Activated T-cell treated with anti-CD3 and anti-CD28 coated beads, Interleukin-2, amount 50 U/mL, for 1 hour (primary cell): Measurements from ENCODE around the gene BAIAP2L2.

ENCODE experiments used
- DNase-seq: peaks from one replicate; pipeline ENCODE4 v3.0.0-alpha.2; 2020

BAIAP2L2 gene

GRCh38 chr22:38106814-38107578 lies 3.5 kb downstream of the BAIAP2L2 start:
- DNase-seq = no peak

DNA sequence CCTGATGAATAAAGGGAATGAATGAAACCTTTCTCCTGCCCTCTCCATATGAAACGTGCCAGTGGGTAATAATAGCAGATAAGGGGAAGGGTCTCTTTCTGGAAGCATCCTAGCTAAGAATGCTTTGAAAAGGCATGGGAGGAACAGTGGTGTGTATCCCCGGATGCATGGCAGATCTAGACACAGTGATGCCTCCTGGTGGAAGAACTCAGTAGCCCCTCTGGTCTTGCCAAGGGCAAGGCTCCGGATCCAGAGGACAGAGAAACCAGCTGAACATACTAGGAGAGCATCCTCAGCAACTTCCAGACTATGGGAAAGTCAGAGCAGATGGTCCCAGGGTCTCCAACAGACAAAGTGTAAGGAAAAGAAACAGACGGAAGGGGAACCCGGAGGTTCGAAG lies 6.4 kb downstream of the BAIAP2L2 start:
- DNase-seq = no peak

DNA sequence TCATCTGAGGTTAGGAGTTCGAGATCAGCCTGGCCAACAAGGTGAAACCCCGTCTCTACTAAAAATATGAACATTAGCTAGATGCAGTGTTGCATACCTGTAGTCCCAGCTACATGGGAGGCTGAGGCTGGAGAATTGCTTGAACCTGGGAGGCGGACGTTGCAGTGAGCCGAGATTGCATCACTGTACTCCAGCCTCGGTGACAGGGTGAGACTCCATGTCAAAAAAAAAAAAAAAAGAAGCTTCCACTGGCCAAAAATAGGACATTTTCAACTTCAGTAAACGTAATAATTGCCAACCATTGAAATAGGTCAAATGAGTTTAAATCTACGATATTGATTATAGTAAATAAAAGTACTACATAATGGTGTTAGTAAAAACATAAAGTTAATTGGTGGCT lies 6.8 kb downstream of the BAIAP2L2 start:
- no peak for DNase-seq

DNA sequence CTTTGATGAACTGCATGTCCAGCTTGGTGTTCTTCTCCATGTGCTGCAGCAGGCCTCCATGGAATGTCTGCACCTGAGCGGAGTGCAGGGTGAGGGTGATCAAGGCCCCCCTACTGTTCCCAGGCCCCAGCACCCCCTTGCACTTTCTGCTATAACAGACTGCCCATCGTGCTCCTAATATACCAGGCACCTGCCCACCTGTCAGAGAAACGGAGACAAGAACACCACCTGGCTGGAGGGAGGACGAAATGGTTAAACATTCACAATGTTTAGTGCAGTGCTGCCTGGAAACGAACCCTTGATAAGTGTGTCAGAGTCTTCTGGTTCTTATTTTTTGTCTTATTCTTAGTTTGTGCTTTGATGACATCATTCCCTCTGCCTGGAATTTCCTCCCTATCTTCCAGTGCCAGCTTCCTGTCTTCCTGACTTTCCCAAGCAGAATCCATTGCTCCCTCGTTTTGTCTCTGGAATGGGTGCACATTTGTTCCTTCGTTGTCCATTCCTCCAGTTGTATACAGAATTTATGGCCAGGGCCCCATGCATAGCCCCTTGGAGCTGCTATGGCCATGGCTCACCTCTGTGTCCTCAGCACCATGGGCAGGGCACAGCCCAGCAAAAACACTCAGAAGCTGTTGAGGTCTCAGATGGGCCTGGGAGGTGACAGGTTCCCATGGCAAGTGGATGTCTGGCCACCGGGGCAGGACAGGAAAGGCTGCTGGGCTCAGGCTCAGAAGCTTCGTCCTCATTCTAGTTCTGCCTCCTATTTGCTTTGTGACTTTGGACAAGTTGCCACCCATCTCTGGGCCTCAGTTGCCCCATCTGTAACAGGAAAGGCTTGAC lies 11.9 kb downstream of the BAIAP2L2 start:
- DNase-seq = no peak

DNA sequence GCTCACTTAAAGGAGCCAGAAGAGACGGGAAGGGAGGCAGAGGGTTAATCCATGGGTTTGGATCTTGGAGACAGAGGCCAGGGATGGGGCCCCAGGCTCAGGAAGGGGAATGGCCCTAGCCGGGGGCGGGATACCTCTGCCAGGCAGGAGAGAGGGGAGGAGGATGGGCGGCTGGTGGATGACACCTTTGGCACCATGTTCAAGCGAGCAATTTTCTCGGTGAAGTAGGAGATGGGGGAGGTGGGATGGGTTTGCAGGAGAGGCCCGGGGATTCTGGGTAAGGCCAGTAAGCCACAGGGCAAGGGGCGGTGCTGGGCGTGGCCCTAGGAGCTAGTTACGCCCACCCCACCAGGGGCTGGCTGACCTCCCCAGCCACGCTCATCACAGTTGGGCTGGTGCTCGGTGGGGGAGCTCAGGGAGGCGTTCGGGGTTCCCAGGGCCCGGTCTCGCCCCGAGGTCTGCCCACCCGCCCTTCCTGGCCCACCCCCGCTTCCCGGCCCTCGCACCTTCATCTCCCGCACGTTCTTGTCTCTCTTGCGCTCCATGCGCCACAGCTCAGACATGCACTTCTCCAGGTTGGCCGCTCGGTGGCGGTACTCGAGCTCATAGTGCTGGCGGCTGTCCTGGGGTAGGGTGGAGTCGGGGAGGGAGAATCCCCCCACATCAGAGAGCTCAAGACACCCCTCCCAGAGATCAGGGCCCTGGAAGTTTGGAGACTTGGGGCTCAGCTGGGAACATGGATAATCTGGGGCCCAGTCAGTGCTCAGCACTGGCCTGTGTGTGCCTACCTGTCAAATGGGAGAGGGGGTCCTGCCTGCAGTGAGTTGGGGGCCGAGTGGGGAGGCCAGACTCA lies 12.7 kb downstream of the BAIAP2L2 start:
- DNase-seq = no peak

DNA sequence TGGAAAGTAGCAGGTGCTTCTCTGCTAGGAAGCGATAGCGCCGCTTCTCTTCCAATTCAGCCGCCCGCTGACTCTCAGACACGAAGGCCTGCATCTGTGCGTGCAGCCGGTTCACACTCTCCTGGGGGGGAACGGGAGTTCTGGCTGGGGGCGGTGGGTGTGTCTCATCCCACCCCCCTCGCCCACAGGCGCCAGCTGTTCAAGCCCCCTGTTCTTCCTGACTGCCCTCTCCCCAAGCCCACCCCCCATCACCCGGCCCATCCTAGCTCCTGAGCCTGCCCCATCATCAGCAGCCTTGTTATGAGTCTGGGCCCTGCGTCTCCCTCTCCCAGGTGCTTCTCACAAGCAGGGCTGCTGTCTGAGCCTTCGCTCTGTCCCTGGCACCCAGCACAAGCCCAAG lies 13.4 kb downstream of the BAIAP2L2 start:
- no peak for DNase-seq

GRCh38 chr22:38089474-38089851 lies 21.0 kb downstream of the BAIAP2L2 start:
- DNase-seq = no peak

- DNase-seq = no peak
These were observed 21.6 kb downstream of the BAIAP2L2 start for GRCh38 chr22:38088629-38089473.

DNA sequence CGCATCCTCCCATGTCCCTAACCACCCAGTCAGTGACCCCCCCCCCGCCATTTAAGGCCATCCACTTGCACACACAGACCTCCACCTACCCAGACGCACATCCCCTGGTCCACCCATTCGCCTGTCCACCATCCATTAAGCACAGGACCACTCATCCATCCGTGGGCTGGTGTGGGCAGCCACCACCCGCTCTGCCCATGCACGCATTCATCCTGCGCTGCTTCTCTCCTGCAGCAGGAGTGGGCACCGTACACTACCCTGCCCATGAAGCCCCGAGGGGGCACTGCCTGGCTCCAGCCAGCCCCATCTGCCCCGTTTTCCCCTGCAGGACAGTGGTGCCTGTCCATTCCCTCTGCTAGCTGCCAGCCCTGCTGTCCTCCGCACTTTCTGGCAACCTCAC lies 22.6 kb downstream of the BAIAP2L2 start:
- DNase-seq = no peak

DNA sequence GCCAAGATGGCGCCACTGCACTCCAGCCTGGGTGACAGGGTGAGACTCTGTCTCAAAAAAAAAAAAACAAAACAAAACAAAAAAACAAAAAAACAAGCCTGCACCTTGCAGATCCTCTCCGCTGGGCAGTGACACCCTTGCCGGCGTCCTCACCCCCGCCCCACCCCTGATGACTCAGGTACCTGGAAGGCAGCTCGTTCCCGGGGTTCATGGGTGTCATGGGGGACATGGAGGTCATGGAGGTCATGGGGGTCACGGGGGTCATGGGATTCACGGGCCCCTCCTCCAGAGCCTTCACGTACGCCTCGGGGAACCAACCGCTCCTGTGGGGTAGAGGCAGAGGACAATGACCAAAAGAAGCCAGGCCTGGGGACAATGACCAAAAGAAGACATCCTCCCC lies 23.5 kb downstream of the BAIAP2L2 start:
- DNase-seq = no peak

- no peak for DNase-seq
These were observed 24.3 kb downstream of the BAIAP2L2 start for GRCh38 chr22:38086001-38086845.

- DNase-seq = no peak
These were observed 25.0 kb downstream of the BAIAP2L2 start for GRCh38 chr22:38085501-38085900.

GRCh38 chr22:38085056-38085455 lies 25.4 kb downstream of the BAIAP2L2 start:
- DNase-seq = no peak

GRCh38 chr22:38083931-38084631 lies 26.4 kb downstream of the BAIAP2L2 start, which contains the start of gene SLC16A8:
Gene SLC16A8, minus strand, starts transcription at chr22:38084184. Its CDS starts 1,311 bp downstream, at chr22:38082873.
- DNase-seq = no peak

DNA sequence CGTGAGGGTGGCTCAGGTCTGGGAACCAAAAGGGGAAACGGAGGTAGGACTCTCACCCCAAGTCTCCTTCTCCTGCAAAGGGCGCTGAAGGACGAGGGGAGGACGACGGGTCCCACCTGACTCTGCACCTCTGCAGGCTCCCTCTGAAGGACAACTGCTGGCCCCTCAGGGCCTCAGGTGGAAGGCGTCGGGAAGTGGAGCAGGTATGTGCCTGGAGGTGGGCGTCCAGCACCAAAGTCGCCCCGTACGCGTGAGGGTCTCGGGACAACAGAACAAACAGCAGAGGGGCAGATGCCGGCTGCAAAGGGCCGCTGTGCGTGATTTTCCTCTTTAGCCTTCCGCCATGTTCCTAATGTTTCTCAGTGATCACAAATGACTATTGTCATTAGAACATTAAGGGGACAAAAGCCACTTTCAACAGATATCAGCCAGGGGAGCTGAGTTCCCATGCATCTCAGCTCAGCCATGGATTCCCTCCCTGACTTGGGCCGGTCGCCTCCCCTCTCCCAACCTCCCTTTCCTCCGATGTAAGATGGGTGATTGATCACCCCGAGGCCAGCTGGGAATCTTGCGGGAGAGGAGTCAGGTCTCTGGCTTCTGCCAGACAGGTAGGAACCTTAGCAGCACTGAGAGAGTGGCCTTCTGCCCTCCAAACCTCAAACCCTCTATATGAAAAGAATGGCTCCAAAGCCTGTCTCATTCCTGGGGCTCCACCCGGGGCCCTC lies 27.3 kb downstream of the BAIAP2L2 start:
- no peak for DNase-seq

DNA sequence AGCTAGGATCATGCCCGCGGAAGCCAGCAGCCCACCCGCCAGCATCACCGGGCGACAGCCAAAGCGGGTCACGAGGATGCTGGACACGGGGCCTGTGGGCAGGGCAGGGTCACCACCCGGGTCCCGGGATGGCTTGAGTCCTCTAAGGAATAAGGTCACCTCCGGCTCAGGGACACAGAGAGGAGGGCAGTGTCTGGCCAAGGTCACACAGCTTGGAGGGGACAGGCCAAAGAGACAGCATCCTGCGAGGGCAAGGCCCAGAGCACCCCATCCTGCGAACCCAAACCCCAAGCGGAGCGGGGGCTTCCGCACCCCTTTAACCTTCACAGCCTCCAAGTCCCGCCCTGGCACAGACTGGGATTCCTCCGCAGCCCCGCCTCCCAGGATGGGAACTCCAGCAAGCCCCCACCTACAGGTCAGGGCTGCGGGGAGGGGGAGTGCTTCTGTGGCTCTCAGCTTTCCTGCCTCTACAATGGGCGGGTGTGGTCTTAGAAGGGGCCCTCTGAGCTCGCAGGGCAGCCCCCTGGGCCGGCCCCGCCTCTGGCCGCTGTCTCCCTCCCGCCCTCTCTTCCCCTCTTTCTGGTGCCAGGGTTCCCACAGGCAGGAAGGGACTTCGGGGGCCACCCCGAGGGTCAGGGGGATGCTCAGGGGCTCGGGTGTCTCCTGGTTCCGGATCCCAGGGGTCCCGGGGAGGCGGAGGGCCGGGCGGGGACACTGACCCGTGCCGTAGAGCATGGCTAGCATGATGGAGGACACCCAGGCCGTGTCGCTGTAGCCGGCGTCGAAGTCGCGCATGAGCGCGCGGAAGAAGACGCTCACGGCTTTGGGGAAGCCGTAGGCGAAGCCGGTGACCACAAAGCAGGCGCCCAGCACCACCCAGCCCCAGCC lies 28.3 kb downstream of the BAIAP2L2 start:
- DNase-seq = no peak

- no peak for DNase-seq
These were observed 28.9 kb downstream of the BAIAP2L2 start for GRCh38 chr22:38081636-38081940.

DNA sequence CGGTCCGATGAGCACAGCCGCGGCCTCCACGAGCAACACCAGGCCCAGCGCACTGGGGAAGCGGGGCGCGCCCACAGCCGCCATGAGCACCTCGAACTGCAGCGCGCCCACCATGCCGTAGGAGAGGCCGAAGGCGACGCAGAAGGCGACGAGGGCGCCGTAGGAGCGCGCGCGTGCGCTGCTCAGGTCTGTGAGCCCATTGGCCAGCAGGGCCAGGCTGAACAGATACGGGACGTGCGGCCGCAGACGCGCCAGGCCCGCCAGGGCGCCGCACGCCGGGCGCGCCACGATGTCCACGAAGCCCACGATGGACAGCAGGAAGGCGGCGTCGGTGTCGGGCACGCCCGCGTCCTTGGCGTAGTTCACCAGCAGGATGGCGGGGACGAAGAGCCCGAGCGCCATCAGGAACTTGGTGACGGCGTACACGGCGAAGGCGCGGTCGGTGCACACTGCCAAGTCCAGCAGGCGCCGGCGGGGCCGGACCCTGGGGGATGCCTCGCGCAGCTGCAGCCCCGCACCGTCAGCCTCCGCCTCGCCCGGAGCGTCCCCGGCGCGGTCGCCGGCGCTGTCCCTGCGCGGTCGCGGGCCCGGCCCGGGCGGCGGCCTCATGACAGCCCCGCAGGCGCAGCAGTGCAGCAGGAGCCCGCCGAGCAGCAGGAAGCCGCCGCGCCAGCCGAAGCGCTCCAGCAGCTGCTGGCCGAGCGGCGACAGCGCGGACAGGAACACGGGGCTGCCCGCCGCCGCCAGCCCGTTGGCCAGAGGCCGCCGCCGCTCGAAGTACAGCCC lies 29.4 kb downstream of the BAIAP2L2 start:
- no peak for DNase-seq
